Hematopoietic multipotent progenitor cell (in vitro differentiated cells): ENCODE measurements around the gene PAQR9. TPM values are rescaled to one million over a fixed set of nuclear protein-coding genes. Genes with fewer than 3 reads are reported as not detected.

ENCODE experiments used
- DNase-seq, 3 donors: peaks; one replicate each; pipeline ENCODE4 v3.0.0-alpha.2; 2011 to 2015; ENCODE audit warnings: low read depth in 2 of 3, low spot score in 2 of 3
- small RNA-seq: library from RNA; depleted of rRNA; stranded (forward); fragments of <200 nt; gene quantifications from one replicate; pipeline ENCODE3, GENCODE V24; 2012
- total RNA-seq: library from RNA; depleted of rRNA; stranded (reverse); fragments of >200 nt; gene quantifications from one replicate; pipeline ENCODE4 v1.2.3, GENCODE V29; 2012

The PAQR9 gene
- total RNA-seq, 1 donor, result not detected

DNA sequence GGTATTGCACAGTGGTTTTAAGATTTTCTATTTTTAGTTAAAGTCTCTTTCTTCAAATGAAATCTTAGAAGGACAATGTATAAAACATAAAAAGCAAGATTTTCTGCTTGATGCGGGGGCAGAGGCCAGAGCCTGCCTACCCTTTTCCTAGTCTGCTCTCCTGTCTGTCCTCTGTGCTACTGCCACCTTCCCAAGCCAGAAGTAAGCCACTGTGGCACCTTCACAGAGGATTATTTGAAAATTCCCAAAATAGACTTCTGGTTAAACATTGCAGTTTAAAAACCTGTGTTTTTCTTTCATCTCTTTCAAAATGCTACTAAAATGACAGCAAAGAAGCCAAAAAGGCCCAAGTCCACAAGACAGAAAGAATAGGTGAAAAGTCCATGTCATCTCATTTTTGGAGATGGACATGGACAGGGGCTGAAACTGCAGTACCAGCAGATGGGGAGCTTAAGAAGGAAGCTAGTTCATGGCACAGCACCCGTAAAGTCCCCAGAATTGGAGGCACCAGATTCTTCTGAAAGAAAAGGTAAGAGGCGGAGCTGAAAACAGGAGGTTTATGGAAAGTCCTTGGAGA is 37.0 kb downstream of the PAQR9 start:
- no peak for DNase-seq

DNA sequence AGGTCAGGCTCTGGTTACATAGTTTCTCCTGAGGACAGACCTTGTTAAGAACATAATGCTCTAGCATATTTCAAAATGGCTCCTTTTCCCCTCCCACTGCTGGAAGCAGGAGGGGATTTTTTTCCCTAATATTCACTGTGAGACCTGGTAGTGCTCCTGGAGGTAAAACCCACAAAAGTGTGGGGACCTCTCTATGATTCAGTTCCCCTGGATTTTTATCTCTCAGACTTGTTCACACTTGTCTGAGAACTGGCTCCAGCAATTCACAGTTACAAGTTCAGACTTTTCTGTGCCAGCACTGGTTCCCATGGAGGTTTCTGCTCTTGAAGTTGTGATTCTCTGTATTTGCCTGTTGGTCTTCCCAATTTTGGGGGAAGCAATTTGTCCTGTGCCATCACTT is 38.3 kb downstream of the PAQR9 start:
- DNase-seq, result no peak

DNA sequence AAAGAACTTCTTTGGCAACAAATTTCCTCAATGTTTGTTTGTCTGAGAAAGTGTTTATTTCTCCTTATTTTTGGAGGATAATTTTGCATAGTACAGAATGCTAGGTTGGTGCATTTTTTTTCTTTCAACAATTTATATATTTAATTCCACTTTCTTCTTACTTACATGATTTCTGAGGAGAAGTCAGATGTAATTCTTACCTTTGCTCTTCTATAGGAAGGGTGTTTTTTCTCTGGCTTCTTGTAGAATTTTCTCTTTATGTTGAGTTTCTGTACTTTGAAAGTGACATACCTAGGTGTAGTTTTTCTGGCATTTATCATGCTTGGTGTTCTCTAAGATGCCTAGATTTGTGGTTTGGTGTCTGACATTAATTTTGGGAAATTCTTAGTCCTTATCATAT is 39.8 kb downstream of the PAQR9 start:
- DNase-seq, result no peak

DNA sequence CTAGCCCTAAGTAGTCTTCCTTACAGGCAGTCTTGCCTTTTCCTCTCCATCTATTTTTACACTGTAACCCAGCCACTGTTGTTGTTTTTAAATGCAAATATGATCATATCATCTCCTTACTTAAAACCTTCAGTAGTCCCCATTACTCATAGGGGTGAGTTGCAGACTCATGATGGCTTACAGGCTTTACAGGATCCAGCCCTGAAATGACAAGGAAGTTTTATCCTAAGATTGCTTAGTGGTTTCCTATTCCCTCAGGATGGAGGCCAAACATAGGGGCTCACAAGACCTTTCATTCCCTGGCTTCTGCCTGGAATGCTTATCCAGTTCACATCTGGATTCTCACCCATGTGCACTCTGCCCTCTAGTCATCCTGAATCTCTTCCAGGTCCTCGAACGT is 46.9 kb downstream of the PAQR9 start:
- DNase-seq, result no peak

- DNase-seq, result no peak
Measured at GRCh38 chr3:142915636-142916035, 47.8 kb downstream of the PAQR9 start.

GRCh38 chr3:142914286-142914811 is 49.1 kb downstream of the PAQR9 start:
- no peak for DNase-seq

GRCh38 chr3:142913432-142913831 is 50.0 kb downstream of the PAQR9 start:
- DNase-seq, result no peak

DNA sequence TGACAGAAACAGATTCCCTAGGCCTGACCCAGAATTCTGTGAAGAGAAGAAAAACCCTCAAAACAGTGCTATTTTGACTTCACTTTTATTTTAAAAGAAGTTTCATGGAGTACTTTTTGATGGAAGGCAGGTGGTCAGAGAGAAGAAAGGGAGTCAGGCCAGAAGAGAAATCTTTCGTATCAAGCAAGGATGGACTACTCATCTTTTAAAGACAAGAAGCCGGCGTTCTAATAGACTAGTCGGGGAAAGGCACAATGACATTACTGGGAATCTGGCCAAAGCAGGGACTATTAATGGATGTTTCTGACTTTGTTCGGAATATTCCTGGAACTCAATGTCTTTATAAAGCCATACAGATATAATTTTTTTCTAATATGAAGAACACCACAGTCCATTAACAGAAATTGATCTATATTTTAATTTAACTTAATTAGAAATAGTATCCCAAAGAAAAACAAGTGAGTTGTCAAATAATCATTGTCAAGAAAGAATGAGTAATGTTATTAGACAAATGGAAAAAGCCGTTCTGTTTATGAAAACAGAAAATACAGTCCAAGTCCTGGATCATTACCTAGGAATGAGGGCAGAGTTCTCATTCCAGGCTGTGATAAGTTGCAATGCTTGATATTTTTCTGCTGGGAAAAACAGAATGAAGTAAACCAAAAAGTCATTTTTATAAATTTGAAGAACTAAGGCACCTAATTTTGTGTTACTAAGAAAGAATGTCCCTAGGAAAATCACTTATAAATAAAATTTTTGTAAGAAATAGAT is 50.9 kb downstream of the PAQR9 start:
- no peak for DNase-seq

Small RNA genes within 50 kb of the gene (small RNA-seq; reads per million reads assigned to genes)
- gene AC021074.2, result not detected

Other genes with a start within 250 kb of the PAQR9 start
- gene TRPC1, start 239.6 kb downstream of the PAQR9 start, total RNA-seq, result 5.7 TPM
- 0.54 TPM for gene PCOLCE2, start 74.6 kb downstream of the PAQR9 start, total RNA-seq
- gene U2SURP, start 37.9 kb upstream of the PAQR9 start, total RNA-seq, result 23.4 TPM
- gene CHST2, start 156.1 kb upstream of the PAQR9 start, total RNA-seq, result 6.7 TPM